IMR-90 (cell line): ENCODE results near the gene MROH8.

ENCODE experiments used
- BHLHE40 ChIP-seq: fragments of 150-350 bp; IDR thresholded peaks from 2 replicates; pipeline ENCODE4 v1.6.1; 2016; ENCODE audit warnings: mild to moderate bottlenecking, low read depth, low read length
- CHD1 ChIP-seq: IDR thresholded peaks from 2 replicates; pipeline ENCODE4 v1.6.1; 2012; ENCODE audit warnings: low read depth, low read length, improper control_type of control experiment
- ELK1 ChIP-seq: fragments of 150-350 bp; IDR thresholded peaks from 2 replicates; pipeline ENCODE4 v1.6.1; 2016; ENCODE audit warnings: low read depth, mild to moderate bottlenecking, low read length, moderate library complexity, borderline replicate concordance
- MAFK ChIP-seq: IDR thresholded peaks from 2 replicates; pipeline ENCODE4 v1.6.1; 2012; ENCODE audit warnings: low read depth, low read length, improper control_type of control experiment
- MAZ ChIP-seq: IDR thresholded peaks from 2 replicates; pipeline ENCODE4 v1.6.1; 2012; ENCODE audit warnings: low read depth, mild to moderate bottlenecking, low read length, improper control_type of control experiment, moderate library complexity, borderline replicate concordance
- MXI1 ChIP-seq: IDR thresholded peaks from 2 replicates; pipeline ENCODE4 v1.6.1; 2012; ENCODE audit warnings: low read depth, mild to moderate bottlenecking, low read length, moderate library complexity, borderline replicate concordance
- POLR2A ChIP-seq: IDR thresholded peaks from 2 replicates; pipeline ENCODE4 v1.6.1; 2012; ENCODE audit warnings: mild to moderate bottlenecking, low read depth, low read length
- RAD21 ChIP-seq: IDR thresholded peaks from 2 replicates; pipeline ENCODE4 v1.6.1; 2012; ENCODE audit warnings: low read length, improper control_type of control experiment
- RFX5 ChIP-seq: IDR thresholded peaks from 2 replicates; pipeline ENCODE4 v1.8.0; 2012; ENCODE audit warnings: low read depth, mild to moderate bottlenecking, low read length, moderate library complexity
- USF2 ChIP-seq: fragments of 150-350 bp; IDR thresholded peaks from 2 replicates; pipeline ENCODE4 v1.6.1; 2017; ENCODE audit warnings: mild to moderate bottlenecking, antibody characterized with exemption, low read length, low read depth
- TF ChIP-seq, protein P1 (sequence below): conservative IDR thresholded peaks from 2 replicates; pipeline ENCODE4 v1.5.1; 2012; ENCODE audit warnings: mild to moderate bottlenecking, low read depth, low read length, improper control_type of control experiment

- TF ChIP-seq, protein P1, sequence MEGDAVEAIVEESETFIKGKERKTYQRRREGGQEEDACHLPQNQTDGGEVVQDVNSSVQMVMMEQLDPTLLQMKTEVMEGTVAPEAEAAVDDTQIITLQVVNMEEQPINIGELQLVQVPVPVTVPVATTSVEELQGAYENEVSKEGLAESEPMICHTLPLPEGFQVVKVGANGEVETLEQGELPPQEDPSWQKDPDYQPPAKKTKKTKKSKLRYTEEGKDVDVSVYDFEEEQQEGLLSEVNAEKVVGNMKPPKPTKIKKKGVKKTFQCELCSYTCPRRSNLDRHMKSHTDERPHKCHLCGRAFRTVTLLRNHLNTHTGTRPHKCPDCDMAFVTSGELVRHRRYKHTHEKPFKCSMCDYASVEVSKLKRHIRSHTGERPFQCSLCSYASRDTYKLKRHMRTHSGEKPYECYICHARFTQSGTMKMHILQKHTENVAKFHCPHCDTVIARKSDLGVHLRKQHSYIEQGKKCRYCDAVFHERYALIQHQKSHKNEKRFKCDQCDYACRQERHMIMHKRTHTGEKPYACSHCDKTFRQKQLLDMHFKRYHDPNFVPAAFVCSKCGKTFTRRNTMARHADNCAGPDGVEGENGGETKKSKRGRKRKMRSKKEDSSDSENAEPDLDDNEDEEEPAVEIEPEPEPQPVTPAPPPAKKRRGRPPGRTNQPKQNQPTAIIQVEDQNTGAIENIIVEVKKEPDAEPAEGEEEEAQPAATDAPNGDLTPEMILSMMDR, result no peak
- no peak for TF ChIP-seq MAZ
- no peak for TF ChIP-seq ELK1
- TF ChIP-seq BHLHE40, result no peak
- no peak for TF ChIP-seq POLR2A
- TF ChIP-seq RAD21, result no peak
- no peak for TF ChIP-seq USF2
- no peak for TF ChIP-seq MAFK
- no peak for TF ChIP-seq MXI1
- no peak for TF ChIP-seq CHD1
- TF ChIP-seq RFX5, result no peak
Observed at GRCh38 chr20:37123441-37123840, 55.9 kb downstream of the MROH8 start.
